Measurements from ENCODE around the gene TCERG1.

TCERG1 gene

DNA sequence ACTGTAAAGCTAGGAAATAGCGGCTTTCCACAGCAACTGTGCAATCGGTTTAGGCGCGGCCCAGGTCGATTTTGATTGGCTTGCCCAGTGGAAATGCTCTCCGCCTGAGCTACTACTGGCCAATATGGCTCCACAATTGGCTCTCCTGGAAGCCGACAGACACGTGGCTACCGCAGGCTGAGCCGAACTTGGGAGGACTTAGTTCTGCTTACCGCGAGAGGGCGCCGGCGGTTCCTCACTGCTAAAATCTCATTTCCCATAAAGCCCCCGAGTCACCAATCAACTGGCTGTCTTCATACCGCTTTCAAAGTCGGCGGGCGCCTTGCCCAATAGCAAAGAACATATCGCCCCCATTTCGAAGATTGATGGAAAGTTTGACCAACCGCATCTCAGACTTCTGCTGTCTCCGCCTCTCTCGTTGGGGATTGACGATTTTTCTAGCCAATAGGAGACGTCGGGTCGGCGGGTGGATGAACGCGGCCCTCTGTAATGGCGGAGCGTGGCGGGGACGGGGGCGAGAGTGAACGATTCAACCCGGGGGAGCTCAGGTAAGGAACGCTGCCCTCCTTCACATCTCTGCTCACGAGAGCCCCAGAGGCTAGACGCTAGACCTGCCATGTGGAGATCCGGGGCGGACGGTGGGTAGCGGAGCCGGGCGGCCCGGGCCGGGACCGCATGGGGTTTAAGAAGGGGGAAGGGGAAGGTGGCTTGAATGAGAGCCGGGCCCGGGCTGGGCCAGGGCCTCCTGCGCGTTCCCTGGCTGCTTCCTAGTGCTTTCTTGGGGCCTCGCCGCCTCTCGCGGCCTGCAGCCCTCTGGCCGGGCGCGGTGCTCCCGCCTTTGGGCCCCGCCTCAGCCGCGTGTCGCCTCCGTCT lies at the start of gene TCERG1:
Gene TCERG1 (plus strand): TSS at position 473 of the 873 bp plus-strand sequence. CDS start 17 bp downstream, at position 490.
- peak; percentile 100 for DNase-seq (ENCODE audit: low spot score)

DNA sequence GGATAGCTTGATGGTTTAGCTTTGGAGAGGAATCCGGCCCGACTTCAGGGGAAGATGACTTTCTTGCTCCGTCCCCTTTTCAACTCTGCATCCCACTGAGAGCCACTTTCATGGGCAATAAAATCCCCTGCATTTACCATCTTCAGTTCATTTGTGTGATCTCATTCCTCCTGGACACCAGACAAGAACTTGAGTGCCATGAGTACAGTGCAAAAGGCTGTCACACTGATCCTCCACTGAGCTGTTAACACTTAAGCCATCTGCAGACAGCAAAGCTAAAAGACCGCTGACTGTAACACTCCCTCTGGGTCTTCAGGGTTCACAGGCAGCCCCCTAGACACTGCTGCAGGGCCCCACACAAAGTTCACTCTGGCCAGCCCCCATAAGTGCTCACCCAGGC lies 48.3 kb upstream of the TCERG1 start:
- DNase-seq (ENCODE audit: low spot score) = no peak

GRCh38 chr5:146399481-146399880 lies 47.7 kb upstream of the TCERG1 start:
- DNase-seq (ENCODE audit: low spot score) = no peak

DNA sequence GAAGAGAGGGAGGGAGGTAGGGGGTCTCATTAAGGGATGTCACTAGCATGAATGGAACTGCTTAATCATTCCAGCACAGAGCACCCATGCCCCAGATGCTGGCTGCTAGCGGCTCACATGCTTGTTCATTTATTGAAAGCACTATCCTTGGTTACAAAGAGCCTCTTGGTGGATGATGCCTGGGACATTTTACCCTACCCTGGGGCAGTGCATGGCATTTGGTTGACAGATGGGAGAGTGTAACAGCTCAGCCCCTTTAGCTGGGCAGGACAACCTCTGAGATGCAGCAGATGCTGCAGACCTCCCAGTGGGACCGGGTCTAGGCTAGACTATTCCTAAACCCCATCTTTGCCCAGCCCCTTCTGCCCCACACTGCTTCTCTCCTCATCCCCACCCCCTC lies 46.9 kb upstream of the TCERG1 start:
- no peak for DNase-seq (ENCODE audit: low spot score)

- no peak for DNase-seq (ENCODE audit: low spot score)
Observed at GRCh38 chr5:146401021-146401420, 46.1 kb upstream of the TCERG1 start.

GRCh38 chr5:146402949-146403348 lies 44.2 kb upstream of the TCERG1 start:
- DNase-seq (ENCODE audit: low spot score) = no peak

DNA sequence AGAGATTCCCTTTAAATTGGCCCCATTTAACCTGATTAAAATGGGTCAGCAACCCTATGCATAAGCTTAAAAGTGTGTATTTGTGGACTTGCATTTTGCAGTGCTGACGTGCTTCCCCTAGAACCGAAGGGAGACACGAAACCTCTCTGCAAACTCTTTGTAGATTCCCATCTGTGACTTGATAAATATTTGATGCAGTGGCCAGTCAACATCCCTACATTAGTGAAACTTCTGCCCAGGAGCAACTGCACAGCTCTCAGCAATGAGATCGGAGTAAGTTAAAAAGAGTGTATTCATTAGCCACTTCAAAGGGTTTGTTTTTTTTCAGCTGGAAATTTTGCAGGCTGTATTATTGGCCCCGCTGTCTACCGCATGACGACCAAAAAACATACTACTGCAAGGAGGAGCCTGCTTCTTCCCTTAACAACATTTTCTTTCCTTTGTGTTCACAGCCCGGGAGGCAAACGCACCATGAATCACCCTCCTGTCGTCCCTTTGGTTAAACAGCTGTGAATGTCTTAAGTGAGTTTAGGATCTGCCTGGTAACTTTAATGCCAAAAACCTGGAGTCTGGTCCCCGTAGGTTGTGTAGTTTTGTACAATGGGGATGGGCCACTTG lies 38.0 kb upstream of the TCERG1 start:
- no peak for DNase-seq (ENCODE audit: low spot score)

- no peak for DNase-seq (ENCODE audit: low spot score)
Observed at GRCh38 chr5:146410272-146410671, 36.9 kb upstream of the TCERG1 start.

DNA sequence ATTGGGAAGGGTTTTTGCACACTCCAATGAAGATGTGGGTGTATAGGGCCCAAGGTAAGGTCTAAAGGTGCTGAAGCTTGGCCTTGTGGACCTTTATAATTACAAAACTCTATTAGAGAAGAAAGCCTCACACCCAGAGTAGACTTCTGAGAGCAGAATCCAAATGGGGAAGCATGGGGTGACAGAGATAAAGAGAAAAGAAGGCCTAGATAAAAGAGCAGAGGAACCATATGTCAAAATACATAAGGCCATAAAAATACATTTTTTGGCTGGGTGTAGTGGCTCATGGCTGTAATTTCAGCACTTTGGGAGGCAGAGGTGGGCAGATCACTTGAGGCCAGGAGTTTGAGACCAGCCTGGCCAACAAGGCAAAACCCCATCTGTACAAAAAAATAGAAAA lies 27.4 kb upstream of the TCERG1 start:
- DNase-seq (ENCODE audit: low spot score) = no peak

- DNase-seq (ENCODE audit: low spot score) = no peak
Observed at GRCh38 chr5:146425023-146425422, 22.1 kb upstream of the TCERG1 start.

- DNase-seq (ENCODE audit: low spot score) = no peak
Observed at GRCh38 chr5:146426305-146426704, 20.8 kb upstream of the TCERG1 start.

GRCh38 chr5:146426853-146427618 lies 20.1 kb upstream of the TCERG1 start:
- DNase-seq (ENCODE audit: low spot score) = peak; percentile 15

GRCh38 chr5:146427619-146427997 lies 19.5 kb upstream of the TCERG1 start:
- DNase-seq (ENCODE audit: low spot score) = no peak

DNA sequence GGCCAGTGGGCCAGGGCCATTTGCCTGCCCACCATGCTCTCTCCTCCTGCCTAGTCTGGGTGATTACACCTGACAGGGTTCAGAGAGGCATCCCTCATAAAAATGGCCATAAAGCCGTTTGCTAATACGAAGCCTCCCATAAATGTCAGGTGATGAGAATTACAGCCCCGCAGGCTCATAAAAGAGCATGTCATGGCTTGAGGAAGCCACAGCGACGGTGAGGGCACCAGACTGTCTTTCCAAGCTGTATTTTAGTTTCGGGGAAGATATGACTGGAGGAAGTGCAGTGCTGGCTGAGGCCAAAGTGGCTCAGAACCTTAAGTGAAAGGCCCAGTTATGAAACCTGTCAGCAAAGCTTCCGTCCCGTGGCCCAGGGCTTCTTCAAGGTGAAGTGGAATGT lies 18.5 kb upstream of the TCERG1 start:
- no peak for DNase-seq (ENCODE audit: low spot score)

DNA sequence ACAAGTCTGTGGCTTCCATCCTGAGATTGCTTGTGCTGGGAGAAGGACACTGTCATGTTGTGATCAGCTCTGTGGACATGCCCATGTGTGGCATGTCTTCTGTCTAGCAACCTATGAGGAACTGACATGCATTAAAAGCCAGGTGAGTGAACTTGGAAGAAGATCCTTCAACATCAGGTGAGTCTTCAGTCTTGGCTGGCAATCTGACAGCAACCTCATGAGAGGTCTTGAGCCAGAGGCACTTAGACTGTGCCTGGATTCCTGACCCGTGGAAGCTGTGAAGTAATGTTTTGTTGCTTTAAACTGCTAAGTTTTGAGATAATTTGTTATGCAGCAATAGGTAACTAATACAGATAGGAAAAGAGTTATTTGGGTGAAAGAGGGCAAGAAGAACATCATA lies 6.8 kb upstream of the TCERG1 start:
- DNase-seq (ENCODE audit: low spot score) = no peak

DNA sequence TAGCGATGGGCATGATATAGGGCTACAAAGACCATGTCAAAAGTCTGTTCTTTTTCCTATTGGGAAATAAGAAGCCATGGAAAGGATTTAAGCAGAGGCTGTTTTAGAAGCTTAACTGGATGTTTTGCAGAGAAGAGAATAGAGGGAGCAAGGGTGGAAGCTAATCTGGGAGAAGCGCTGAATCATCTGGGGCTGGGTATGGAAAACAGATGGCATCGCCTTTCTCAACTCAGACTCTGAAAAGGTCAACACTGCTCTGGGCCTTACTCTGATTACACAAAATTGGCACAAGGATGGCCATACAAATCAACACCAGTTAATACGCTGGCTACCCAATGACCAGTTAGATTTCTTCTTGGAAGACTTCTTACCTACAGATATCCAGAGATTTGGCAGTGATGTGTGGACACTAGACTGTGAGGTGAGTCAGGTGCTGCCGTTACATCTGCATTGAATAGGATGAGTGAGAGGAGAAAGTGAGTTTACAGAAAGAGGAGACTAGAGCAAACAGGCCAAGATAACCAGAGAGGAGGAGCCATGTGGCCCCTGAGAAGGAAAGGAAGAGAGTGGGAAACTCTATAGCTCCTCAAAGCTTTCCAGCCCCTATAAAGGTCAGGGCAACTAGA lies 6.2 kb upstream of the TCERG1 start:
- no peak for DNase-seq (ENCODE audit: low spot score)

DNA sequence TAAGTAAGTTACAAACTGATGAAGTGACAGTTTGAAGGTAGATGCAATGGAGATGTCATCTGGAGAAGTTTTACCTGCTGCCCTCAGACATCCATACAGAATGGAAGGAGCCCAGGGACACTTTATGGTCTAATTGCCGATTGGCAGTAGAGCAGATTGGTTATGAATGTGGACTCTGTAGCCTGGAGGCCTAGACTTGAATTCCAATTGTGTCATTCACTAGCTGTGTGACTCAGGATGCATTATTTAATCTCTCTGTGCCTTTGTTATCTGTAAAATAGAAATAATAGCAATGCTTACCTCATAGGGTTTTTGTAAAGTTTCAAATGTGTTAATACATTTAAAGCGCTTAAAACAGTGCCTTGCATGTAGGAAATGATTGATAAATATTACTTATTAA lies 5.2 kb upstream of the TCERG1 start:
- DNase-seq (ENCODE audit: low spot score) = no peak

DNA sequence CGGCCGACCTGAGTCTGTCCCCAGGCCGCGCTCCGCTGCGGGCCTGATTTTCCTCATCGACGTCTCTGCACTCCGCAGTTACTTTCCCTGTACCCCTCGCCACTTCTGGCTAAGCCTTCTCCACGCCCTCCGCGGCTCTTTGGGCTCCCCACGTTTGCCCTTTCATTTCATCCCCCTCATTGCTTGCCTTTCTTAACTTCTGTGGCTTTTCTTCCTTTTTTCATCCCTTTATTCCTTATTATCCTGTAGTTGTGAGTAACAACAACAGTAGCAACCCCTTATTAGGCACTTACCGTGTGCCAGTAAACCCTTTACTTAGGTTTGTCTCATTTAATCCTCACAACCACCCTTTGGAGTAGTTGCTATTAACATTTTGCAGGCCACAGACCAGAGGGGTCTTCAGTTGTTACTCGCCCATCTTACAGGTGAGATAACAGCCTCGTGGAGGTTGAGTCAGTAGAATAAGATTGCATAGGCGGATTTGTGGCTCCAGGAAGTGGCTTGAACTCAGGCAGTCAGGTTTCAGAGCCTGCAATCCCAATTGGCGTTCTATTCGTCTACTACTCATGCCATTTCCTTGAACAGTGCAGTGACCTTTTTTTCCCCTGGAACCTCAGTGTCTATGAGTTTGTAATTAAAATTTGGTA lies 724 bp downstream of the TCERG1 start:
- DNase-seq (ENCODE audit: low spot score) = no peak

GRCh38 chr5:146448783-146449519 lies 1.8 kb downstream of the TCERG1 start:
- DNase-seq (ENCODE audit: low spot score) = no peak

DNA sequence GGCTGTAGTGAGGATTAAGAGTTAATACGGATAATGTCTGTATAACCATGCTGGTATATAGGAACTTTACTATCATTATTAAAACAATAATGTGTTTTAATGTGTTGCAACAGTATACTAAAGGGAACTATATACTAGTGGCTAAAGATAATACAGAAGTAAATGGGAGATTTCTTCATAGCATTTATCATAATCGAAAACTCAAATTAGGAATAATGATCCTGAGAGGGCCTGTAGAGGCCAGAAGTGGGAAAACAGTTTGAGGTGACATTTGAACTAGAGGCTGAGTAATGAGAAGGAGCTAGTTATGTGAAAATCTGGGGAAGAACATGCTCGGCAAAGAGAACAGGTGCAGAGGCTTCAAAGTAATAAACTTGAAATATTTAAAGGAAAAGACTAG lies 2.9 kb downstream of the TCERG1 start:
- no peak for DNase-seq (ENCODE audit: low spot score)

- no peak for DNase-seq (ENCODE audit: low spot score)
Observed at GRCh38 chr5:146451411-146451810, 4.3 kb downstream of the TCERG1 start.

Data from putamen (tissue), 1 donor.